HepG2 (cell line): ENCODE results near the gene TBKBP1. TPM values are rescaled to one million over a fixed set of nuclear protein-coding genes. Genes with fewer than 3 reads are reported as not detected.

Experiments used
- ATAC-seq: fragments of 200-7000 bp; cut with Tn5 transposase; 3 replicates; pipeline ENCODE4 v1.9.1; 2020; ENCODE audit warnings: mild to moderate bottlenecking, moderate library complexity
- BruUV-seq: library from RNA; stranded (reverse); fragments of 400-500 nt; replicated peaks from 2 replicates; lab custom pipeline; 2021; lab: Mats Ljungman, UMichigan
- CTCF ChIA-PET: fragments of 300-600 bp; formaldehyde crosslinking; extraction: SDS; loops from one replicate; lab custom pipeline; 2021; ENCODE audit warnings: low total read pairs, inconsistent platforms, low intra/inter-chr PET ratio; lab: Yijun Ruan, JAX
- POLR2A ChIA-PET: fragments of 350-600 bp; sonication (Branson Sonifier 250); formaldehyde crosslinking; loops from one replicate; lab custom pipeline; 2020; ENCODE audit warnings: antibody characterized with exemption, inconsistent platforms; lab: Yijun Ruan, JAX
- DNase-seq: peaks from one replicate; pipeline ENCODE4 v3.0.0-alpha.2; 2015; ENCODE audit warnings: low spot score
- FAIRE-seq: peaks from 3 replicates; lab custom pipeline; 2011; peaks lifted over from hg19 to GRCh38; lab: Jason Lieb, UNC
- H2AFZ ChIP-seq: one replicate; pipeline ENCODE4 v1.6.1; 2011; ENCODE audit warnings: low read length, inconsistent platforms
- H3K27ac ChIP-seq: fragments of 300-600 bp; 3 replicates; pipeline ENCODE4 v1.8.0; 2011; ENCODE audit warnings: mixed run types, mild to moderate bottlenecking, mixed read lengths, low read length, inconsistent platforms; ENCODE audit not compliant: insufficient read depth; ENCODE audit errors: extremely low read length
- H3K27me3 ChIP-seq, 2 experiments: fragments of 200-600 bp in 1 of 2; 2 replicates in 1 of 2; 3 replicates in 1 of 2; pipeline versions ENCODE4 v1.6.0 to v1.8.0; 2011; ENCODE audit warnings: low read length in 2 of 2, mild to moderate bottlenecking in 2 of 2, moderate library complexity in 2 of 2, inconsistent platforms in 1 of 2; ENCODE audit not compliant: insufficient read depth in 2 of 2, control insufficient read depth in 1 of 2
- H3K36me3 ChIP-seq, 2 experiments: fragments of 200-600 bp in 1 of 2; replicated peaks in 1 of 2; 2 replicates in 1 of 2; 3 replicates in 1 of 2; pipeline versions ENCODE4 v1.5.1 to v1.8.0; 2011; ENCODE audit warnings: low read length in 2 of 2, inconsistent platforms in 1 of 2; ENCODE audit not compliant: insufficient read depth in 2 of 2, control insufficient read depth in 1 of 2
- H3K4me1 ChIP-seq: 2 replicates; pipeline ENCODE4 v1.5.1; 2012; ENCODE audit warnings: low read length, inconsistent platforms; ENCODE audit not compliant: insufficient read depth
- H3K4me2 ChIP-seq: 2 replicates; pipeline ENCODE4 v1.6.0; 2011; ENCODE audit warnings: low read depth, low read length, inconsistent platforms
- H3K4me3 ChIP-seq, 3 experiments: fragments of 200-600 bp in 1 of 3; sonication (generic), shearing (Covaris generic) in 1 of 3; replicated peaks in 1 of 3; 2 replicates each; pipeline ENCODE4 v1.5.1; 2011 to 2016; ENCODE audit warnings: low read length in 3 of 3, inconsistent platforms in 2 of 3, low read depth in 2 of 3, mild to moderate bottlenecking in 2 of 3, control low read depth in 1 of 3, mixed read lengths in 1 of 3; ENCODE audit not compliant: insufficient read depth in 1 of 3
- H3K79me2 ChIP-seq: one replicate; pipeline ENCODE4 v1.6.1; 2011; ENCODE audit warnings: low read length, inconsistent platforms; ENCODE audit not compliant: insufficient read depth
- H3K9ac ChIP-seq: 2 replicates; pipeline ENCODE4 v1.6.0; 2011; ENCODE audit warnings: mild to moderate bottlenecking, low read depth, low read length, inconsistent platforms; ENCODE audit not compliant: insufficient read depth
- H3K9me3 ChIP-seq: 2 replicates; pipeline ENCODE4 v1.5.1; 2012; ENCODE audit warnings: mild to moderate bottlenecking, low read length
- H4K20me1 ChIP-seq: 2 replicates; pipeline ENCODE4 v1.6.0; 2011; ENCODE audit warnings: inconsistent platforms, mild to moderate bottlenecking, low read length, moderate library complexity; ENCODE audit not compliant: insufficient read depth
- AHR ChIP-seq: IDR thresholded peaks from 2 replicates; pipeline ENCODE4 v1.6.1; 2018; ENCODE audit warnings: missing genetic modification reagents, missing compliant biosample characterization
- FIP1L1 ChIP-seq: fragments of 200-400 bp; formaldehyde crosslinking; IDR thresholded peaks from 2 replicates; pipeline ENCODE4 v1.6.1; 2018; ENCODE audit warnings: low read depth, mild to moderate bottlenecking, low read length, moderate library complexity, borderline replicate concordance; ENCODE audit not compliant: insufficient read depth
- NCOA1 ChIP-seq: sonication (generic); formaldehyde crosslinking; IDR thresholded peaks from 2 replicates; pipeline ENCODE4 v1.9.0; 2021; ENCODE audit warnings: missing genetic modification reagents
- SETDB1 ChIP-seq: sonication (generic); formaldehyde crosslinking; IDR thresholded peaks from 2 replicates; pipeline ENCODE4 v1.5.1; 2020; ENCODE audit warnings: missing genetic modification reagents, mild to moderate bottlenecking, borderline replicate concordance
- SRSF4 ChIP-seq: fragments of 200-400 bp; formaldehyde crosslinking; IDR thresholded peaks from one replicate; pipeline ENCODE4 v1.6.1; 2018; ENCODE audit warnings: mild to moderate bottlenecking, low read depth, low read length, moderate library complexity; ENCODE audit not compliant: poor library complexity, severe bottlenecking
- SYNCRIP ChIP-seq: fragments of 200-400 bp; formaldehyde crosslinking; IDR thresholded peaks from 2 replicates; pipeline ENCODE4 v1.6.1; 2018; ENCODE audit warnings: mild to moderate bottlenecking, low read depth, low read length; ENCODE audit not compliant: insufficient read depth
- ZNF446 ChIP-seq: sonication (generic); formaldehyde crosslinking; IDR thresholded peaks from 2 replicates; pipeline ENCODE4 v1.5.0; 2020; ENCODE audit warnings: mild to moderate bottlenecking, missing genetic modification reagents
- WGBS: methylation state at CpG from one replicate; pipeline ENCODE4 v1.1.6; 2017; ENCODE audit warnings: low lambda C conversion rate; 5-methylcytosine and 5-hydroxymethylcytosine counted together
- in situ Hi-C: cut with HindIII; loops from 2 replicates; pipeline ENCODE4 v1.10.0; 2017; ENCODE audit warnings: low pct_unique_long_range_greater_than_20kb; ENCODE audit not compliant: extremely low pct_ligation_motif_present
- intact Hi-C: fragments of 100-400 bp; cut with micrococcal nuclease; formaldehyde crosslinking; loops from one replicate; pipeline ENCODE4 v1.10.0; 2022; ENCODE audit not compliant: unreplicated experiment
- polyA plus RNA-seq, 8 experiments: library from polyadenylated mRNA; depleted of rRNA in 3 of 8; stranded (reverse) in 7 of 8; unstranded in 1 of 8; fragments of >200 nt; fragmentation: Illumina TruSeq in 4 of 8; extraction: Trizol in 4 of 8; gene quantifications; 2 replicates each; pipeline versions ENCODE4 v1.2.1 to v1.2.3, GENCODE V29; 2011 to 2016; ENCODE audit warnings: low read depth in 4 of 8, missing spikeins in 1 of 8, mixed read lengths in 1 of 8; ENCODE audit not compliant: insufficient read depth in 1 of 8
- total RNA-seq, 5 experiments: library from RNA; depleted of rRNA; stranded (reverse); fragments of >200 nt; fragmentation: Illumina TruSeq; extraction: Trizol; gene quantifications; 2 replicates each; pipeline ENCODE4 v1.2.3, GENCODE V29; 2016; ENCODE audit warnings: low read depth in 1 of 5
- TF ChIP-seq, protein P1 (sequence below): sonication (generic); formaldehyde crosslinking; IDR thresholded peaks from 2 replicates; pipeline ENCODE4 v1.4.0; 2020; ENCODE audit warnings: missing genetic modification reagents, borderline replicate concordance

Gene TBKBP1
- total and polyA plus RNA-seq, 2 of the 13 experiments (the other 11 are each of a cell fraction or from before 2014, with no cell fraction given) = 2.6 to 7.0 TPM

DNA sequence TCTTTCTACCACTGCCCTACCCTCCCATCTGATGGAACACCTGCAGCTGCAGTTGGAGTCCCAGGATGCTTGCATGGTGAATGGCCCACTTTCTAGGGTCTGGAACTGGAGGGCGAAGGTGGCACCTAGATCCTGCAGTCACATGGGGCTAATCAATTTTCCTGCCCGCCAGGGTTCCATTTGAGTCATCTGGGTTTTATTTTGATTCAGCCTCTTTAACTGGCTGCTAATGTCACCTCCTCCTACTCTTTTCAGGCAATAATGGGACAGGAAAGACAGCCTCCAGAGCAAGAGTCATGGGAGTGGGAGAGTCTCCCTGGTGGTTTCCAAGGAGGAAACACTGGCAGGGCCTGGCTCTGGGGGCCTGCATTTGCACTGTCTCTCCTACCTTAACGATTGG is 3.8 kb upstream of the TBKBP1 start:
- in situ Hi-C loops = no loop called here
- Histone ChIP-seq H3K27ac (no peak overlapping the region), H2AFZ (no peak overlapping the region), H3K36me3 (no peaks in the 10 kb centered on the region; a peak in 1 of 5 replicates), H3K4me2 (no peak overlapping the region)
- DNase-seq (no peak), FAIRE-seq (no peak)
- BruUV-seq = no TSS peak
- TF ChIP-seq SETDB1 (CRISPR knock-in tag) (no peak), SYNCRIP (no peak), NCOA1 (CRISPR knock-in tag) (no peak), FIP1L1 (no peak), SRSF4 (no peak), ZNF446 (no peak), AHR (CRISPR knock-in tag) (no peak)
- TF ChIP-seq, protein P1, sequence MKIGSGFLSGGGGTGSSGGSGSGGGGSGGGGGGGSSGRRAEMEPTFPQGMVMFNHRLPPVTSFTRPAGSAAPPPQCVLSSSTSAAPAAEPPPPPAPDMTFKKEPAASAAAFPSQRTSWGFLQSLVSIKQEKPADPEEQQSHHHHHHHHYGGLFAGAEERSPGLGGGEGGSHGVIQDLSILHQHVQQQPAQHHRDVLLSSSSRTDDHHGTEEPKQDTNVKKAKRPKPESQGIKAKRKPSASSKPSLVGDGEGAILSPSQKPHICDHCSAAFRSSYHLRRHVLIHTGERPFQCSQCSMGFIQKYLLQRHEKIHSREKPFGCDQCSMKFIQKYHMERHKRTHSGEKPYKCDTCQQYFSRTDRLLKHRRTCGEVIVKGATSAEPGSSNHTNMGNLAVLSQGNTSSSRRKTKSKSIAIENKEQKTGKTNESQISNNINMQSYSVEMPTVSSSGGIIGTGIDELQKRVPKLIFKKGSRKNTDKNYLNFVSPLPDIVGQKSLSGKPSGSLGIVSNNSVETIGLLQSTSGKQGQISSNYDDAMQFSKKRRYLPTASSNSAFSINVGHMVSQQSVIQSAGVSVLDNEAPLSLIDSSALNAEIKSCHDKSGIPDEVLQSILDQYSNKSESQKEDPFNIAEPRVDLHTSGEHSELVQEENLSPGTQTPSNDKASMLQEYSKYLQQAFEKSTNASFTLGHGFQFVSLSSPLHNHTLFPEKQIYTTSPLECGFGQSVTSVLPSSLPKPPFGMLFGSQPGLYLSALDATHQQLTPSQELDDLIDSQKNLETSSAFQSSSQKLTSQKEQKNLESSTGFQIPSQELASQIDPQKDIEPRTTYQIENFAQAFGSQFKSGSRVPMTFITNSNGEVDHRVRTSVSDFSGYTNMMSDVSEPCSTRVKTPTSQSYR (CRISPR knock-in tag) = no peak
- TF ChIP-seq, all 625 proteins: peak for 0
- Histone ChIP-seq H3K9me3 (no peaks in the 10 kb centered on the region), H4K20me1 (peaks cover 9% of the 10 kb centered on the region; the same call in 1 of the 2 replicates), H3K9ac (no peak overlapping the region), H3K4me1 (peaks cover 63% of the 10 kb centered on the region), H3K79me2 (no peaks in the 10 kb centered on the region), H3K4me3 (no peak overlapping the region), H3K27me3 (no peaks in the 10 kb centered on the region)
- ChIA-PET POLR2A (no interaction called here), CTCF (no interaction called here)
- WGBS = 58% methylated on average over 3 of the region's 3 CpGs
- ATAC-seq = no peak
- intact Hi-C loops = no loop called here
